Measurements from ENCODE around the gene CNIH1.
"Not testable (repeated sequence)": the region's sequence is repeated elsewhere in the genome, so short reads cannot be mapped to it uniquely, and the experiment has no call there.

The CNIH1 gene

GRCh38 chr14:54465654-54466053 lies 24.5 kb upstream of the CNIH1 start:
- no peak for DNase-seq

DNA sequence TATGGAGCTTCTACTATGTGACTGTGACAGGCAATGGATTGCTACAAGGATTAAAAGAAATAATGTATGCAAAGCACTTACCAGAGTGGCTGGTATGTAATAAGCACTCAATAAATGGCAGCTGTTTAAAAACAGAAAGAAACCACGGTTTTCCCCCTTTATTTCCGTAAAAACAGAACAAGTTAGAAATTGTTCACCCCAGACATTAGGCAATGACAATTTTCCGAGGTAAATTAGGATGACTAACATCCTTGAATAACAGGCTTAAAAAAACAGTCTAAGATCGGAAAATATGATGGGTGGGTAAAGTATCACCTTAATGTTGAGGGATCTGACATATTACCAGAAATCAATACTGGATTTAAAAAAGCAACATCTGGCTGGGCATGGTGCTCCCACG lies 20.9 kb upstream of the CNIH1 start:
- no peak for DNase-seq

DNA sequence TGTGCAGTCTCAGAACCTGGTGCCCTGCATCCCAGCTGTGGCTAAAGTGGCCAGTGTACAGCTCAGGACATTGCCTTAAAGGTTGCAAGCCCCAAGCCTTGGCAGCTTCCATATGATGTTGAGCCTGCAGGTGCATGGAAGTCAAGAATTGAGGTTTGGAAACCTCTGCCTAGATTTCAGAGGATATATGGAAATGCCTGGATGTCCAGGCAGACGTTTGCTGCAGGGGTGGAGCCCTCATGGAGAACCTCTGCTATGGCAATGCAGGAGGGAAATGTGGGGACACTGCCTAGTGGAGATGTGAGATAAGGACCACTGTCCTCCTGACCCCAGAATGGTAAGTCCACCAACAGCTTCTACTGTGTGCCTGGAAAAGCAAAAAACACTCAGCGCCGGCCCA lies 17.9 kb upstream of the CNIH1 start:
- DNase-seq, result no peak

- not testable (repeated sequence) for DNase-seq
Measured at GRCh38 chr14:54458536-54458935, 17.4 kb upstream of the CNIH1 start.

DNA sequence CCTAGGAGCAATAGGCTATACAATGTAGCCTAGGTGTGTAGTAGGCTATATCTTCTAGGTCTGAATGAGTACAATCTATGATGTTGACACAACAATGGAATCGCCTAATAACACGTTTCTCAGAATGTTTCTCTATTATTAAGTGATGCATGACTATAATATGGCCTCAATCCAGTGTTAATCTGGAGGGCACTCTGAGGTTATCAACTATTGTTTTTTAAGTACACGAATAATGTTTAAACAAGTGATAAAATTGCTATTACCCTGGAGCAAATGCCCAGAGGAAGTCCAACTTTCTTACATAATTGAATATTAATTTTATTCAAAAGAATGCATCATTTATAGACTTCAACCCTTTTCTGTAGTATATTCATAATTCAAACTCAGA lies 16.4 kb upstream of the CNIH1 start:
- no peak for DNase-seq

- not testable (repeated sequence) for DNase-seq
Measured at GRCh38 chr14:54456820-54457608, 15.8 kb upstream of the CNIH1 start.

DNA sequence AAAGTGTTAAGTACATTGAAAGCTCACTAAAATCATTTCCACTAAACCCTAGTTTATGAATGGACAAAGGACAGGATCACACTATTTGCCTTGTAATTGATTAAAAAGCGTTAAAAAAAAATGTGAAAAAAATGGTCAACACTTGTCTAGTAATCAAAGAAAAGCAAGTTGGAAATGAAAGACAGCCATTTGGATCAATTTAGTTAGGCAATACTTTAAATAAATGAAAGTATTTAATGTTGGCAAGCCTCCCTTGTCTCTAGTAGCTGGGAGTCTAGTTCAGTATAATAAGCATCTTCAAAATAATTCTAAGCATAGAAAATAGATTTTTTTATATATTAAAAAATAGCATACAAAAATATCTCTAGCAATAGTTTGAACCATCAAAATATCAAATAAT lies 14.2 kb upstream of the CNIH1 start:
- DNase-seq, result no peak

- DNase-seq, result not testable (repeated sequence)
Measured at GRCh38 chr14:54453990-54454389, 12.8 kb upstream of the CNIH1 start.

DNA sequence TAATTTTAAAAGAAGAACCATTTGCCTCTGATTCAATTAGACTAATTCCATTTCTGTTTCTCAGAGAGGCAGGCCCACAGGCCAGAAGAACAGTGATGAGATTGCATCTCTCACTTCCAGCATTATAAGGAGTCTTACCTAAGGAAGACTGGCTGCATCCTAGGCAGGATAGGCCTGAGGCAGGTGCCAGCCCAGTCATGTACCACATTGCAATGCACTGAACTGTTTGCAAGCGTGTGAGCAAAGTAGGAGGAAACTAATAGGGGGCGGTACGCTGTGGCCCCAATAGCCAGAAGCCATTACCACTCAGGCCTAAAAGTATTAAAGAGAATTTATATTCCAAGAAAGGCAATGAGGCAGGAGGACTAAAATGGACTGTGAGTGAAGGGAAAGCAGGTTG lies 12.1 kb upstream of the CNIH1 start:
- no peak for DNase-seq

- no peak for DNase-seq
Measured at GRCh38 chr14:54451961-54452360, 10.8 kb upstream of the CNIH1 start.

GRCh38 chr14:54451121-54451601 lies 10.0 kb upstream of the CNIH1 start:
- no peak for DNase-seq

- DNase-seq, result no peak
Measured at GRCh38 chr14:54450535-54450934, 9.4 kb upstream of the CNIH1 start.

- no peak for DNase-seq
Measured at GRCh38 chr14:54447231-54447692, 6.1 kb upstream of the CNIH1 start.

DNA sequence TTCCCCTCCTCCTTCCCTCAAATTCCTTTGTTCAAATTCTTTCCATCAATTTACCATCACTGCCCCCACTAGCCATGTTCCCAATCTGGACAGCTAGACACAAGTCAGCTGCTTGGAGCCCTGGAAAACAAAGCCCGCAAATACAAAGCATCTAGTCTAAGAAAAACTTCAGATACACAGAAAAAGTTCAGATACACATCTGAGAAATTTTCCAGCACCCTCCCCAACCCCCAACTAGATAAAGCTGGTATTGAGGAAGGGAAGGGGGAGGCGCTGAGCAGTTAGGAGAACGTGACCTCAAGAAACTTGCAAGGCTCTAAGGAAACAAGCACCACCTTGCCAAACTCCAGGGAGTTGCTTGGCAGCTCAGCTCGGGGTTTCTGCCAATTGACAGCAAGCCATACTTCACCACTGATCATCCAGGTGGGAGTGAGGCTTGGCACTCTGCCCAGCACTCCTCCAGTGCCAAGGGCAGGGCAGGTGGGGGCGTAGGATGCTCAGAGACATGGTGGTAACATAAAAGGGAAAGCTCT lies 5.1 kb upstream of the CNIH1 start:
- DNase-seq, result peak; percentile 91

DNA sequence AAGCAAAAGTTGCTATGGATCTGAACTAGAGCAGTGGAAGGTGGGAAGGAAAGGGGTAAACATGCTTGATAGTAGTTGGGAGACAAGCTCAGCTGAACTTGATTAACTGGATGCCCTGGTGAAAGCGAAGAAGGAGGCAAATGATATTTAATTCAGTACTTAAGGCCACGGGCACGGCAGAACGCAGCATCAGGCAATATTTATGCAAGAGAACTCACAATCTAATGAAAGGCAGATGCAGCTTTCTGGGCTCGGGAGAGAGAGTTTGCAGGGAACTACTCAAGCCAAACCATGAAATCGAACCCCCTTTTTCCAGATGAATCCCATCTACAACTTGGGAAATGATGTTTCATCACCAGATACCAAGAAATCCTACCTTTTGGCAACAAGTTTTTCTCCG lies 3.5 kb upstream of the CNIH1 start:
- no peak for DNase-seq

GRCh38 chr14:54443981-54444380 lies 2.8 kb upstream of the CNIH1 start:
- no peak for DNase-seq

GRCh38 chr14:54442961-54443360 lies 1.8 kb upstream of the CNIH1 start:
- DNase-seq, result not testable (repeated sequence)

DNA sequence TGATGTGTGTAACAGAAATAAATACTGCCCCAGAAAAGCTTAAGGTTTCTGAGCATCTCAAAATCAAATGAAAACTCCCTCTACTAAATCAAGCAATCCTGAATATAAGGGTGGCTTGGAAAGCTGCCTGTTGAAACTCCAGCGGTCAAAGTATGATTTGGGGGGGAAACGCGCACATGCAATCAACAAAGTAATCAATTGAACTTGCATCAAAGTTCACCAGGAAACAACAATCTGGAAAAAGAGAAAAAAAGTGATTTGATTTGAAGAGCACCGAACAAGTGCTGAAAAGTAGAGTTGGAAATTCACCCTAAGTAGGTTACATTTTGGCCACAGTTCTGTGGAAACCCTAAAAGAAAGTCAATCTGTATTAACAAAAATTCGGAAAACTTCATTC lies 700 bp downstream of the CNIH1 start:
- no peak for DNase-seq

GRCh38 chr14:54440037-54440436 lies 1.1 kb downstream of the CNIH1 start:
- no peak for DNase-seq

GRCh38 chr14:54438703-54439102 lies 2.5 kb downstream of the CNIH1 start:
- DNase-seq, result no peak

GRCh38 chr14:54437954-54438353 lies 3.2 kb downstream of the CNIH1 start:
- DNase-seq, result not testable (repeated sequence)

- DNase-seq, result no peak
Measured at GRCh38 chr14:54435500-54435981, 5.6 kb downstream of the CNIH1 start.

DNA sequence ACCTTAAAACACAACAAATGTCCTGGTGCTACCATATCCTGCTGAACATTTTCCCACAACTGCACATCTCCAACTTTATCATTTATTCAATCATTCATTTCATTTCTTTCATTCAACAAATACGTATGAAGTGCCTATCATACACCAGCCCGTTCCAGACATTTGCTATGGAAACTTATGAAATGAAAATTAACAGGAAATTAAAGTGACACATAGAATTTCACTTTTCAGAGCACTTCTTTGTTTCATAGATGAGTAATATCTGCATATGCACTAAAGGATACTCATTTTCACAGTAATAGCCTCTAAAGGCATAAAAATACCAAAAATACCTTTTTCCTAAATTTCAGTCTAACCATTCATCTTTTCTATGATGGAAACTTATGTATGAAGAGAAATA lies 12.6 kb downstream of the CNIH1 start:
- no peak for DNase-seq

DNA sequence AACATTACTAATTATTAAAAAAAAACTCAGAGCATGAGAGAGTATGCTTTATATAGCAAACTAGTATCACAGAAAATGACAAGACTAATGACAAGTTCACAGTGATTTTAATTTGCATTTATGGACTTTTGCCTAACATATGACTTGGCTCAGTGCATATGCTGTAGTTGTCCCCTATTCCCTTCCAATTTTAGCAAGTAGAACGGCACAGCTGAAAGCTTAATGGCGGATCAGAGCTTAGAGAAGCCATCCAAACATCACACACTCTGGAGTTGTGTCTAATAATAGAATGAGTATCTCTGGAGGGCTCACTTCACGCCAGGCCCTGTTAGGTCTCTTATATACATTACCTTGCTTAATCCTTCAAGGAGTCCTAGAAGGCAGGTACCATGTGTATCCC lies 13.3 kb downstream of the CNIH1 start:
- no peak for DNase-seq

All from COR-L47 (cell line).